Hepatocyte (in vitro differentiated cells): ENCODE measurements around the gene DHFR. TPM values are rescaled to one million over a fixed set of nuclear protein-coding genes. Genes with fewer than 3 reads are reported as not detected.

Experiments
- DNase-seq: peaks from one replicate; pipeline ENCODE4 v3.0.0-alpha.2; 2016; ENCODE audit warnings: low spot score
- H2AFZ ChIP-seq: fragments of 200-600 bp; sonication (generic); 2 replicates; pipeline ENCODE4 v1.6.0; 2016; ENCODE audit warnings: antibody characterized with exemption, mild to moderate bottlenecking
- H3K27ac ChIP-seq: fragments of 200-600 bp; sonication (generic); 2 replicates; pipeline ENCODE4 v1.5.1; 2016; ENCODE audit warnings: mild to moderate bottlenecking
- H3K27me3 ChIP-seq: fragments of 200-600 bp; sonication (generic); 2 replicates; pipeline ENCODE4 v1.6.1; 2016
- H3K36me3 ChIP-seq: fragments of 200-600 bp; sonication (generic); replicated peaks from 2 replicates; pipeline ENCODE4 v1.5.1; 2016; ENCODE audit warnings: low read depth; ENCODE audit not compliant: insufficient read depth
- H3K4me1 ChIP-seq: fragments of 200-600 bp; sonication (generic); 2 replicates; pipeline ENCODE4 v1.5.1; 2016; ENCODE audit warnings: mild to moderate bottlenecking, moderate library complexity; ENCODE audit not compliant: insufficient read depth
- H3K4me2 ChIP-seq: fragments of 200-600 bp; sonication (generic); 2 replicates; pipeline ENCODE4 v1.6.0; 2016
- H3K4me3 ChIP-seq: fragments of 200-600 bp; sonication (generic); 2 replicates; pipeline ENCODE4 v1.5.1; 2016; ENCODE audit warnings: mild to moderate bottlenecking
- H3K79me2 ChIP-seq: fragments of 200-600 bp; sonication (generic); 2 replicates; pipeline ENCODE4 v1.6.0; 2017; ENCODE audit warnings: mild to moderate bottlenecking
- H3K9me2 ChIP-seq: fragments of 200-600 bp; sonication (generic); replicated peaks from 2 replicates; pipeline ENCODE4 v1.6.0; 2017; ENCODE audit warnings: mild to moderate bottlenecking; ENCODE audit not compliant: insufficient read depth
- H3K9me3 ChIP-seq: fragments of 200-600 bp; sonication (generic); 2 replicates; pipeline ENCODE4 v1.5.1; 2016; ENCODE audit warnings: low read depth, mild to moderate bottlenecking
- H4K20me1 ChIP-seq: fragments of 200-600 bp; sonication (generic); 2 replicates; pipeline ENCODE4 v1.6.0; 2016; ENCODE audit warnings: mild to moderate bottlenecking; ENCODE audit not compliant: insufficient read depth, poor library complexity, severe bottlenecking
- EZH2 ChIP-seq: fragments of 200-600 bp; sonication (generic); IDR thresholded peaks from 2 replicates; pipeline ENCODE4 v1.6.1; 2016; ENCODE audit warnings: antibody characterized with exemption, mild to moderate bottlenecking, borderline replicate concordance
- EZH2phosphoT487 ChIP-seq: fragments of 200-600 bp; sonication (generic); IDR thresholded peaks from one replicate; pipeline ENCODE4 v1.6.1; 2018; ENCODE audit warnings: antibody characterized with exemption, mild to moderate bottlenecking, low read depth, moderate library complexity; ENCODE audit not compliant: unreplicated experiment, severe bottlenecking
- WGBS: methylation state at CpG from one replicate; pipeline ENCODE4 v1.1.6; 2016; ENCODE audit warnings: low lambda C conversion rate; ENCODE audit errors: missing lambda C conversion rate; 5-methylcytosine and 5-hydroxymethylcytosine counted together
- polyA plus RNA-seq: library from polyadenylated mRNA; unstranded; fragments of >200 nt; fragmentation: Nextera tagmentation; extraction: Ambion mirVana; gene quantifications from 2 replicates; pipeline ENCODE4 v1.2.1, GENCODE V29; 2016
- total RNA-seq: library from RNA; depleted of rRNA; stranded (reverse); fragments of >200 nt; gene quantifications from 2 replicates; pipeline ENCODE4 v1.2.3, GENCODE V29; 2014
- TF ChIP-seq, protein P1 (sequence below): fragments of 200-600 bp; sonication (generic); IDR thresholded peaks from 2 replicates; pipeline ENCODE4 v1.5.1; 2016; ENCODE audit warnings: antibody characterized with exemption, mild to moderate bottlenecking; ENCODE audit not compliant: poor library complexity

The DHFR gene
- total and polyA plus RNA-seq, 2 experiments from 2014 or later, result 7.9 to 26.5 TPM

DNA sequence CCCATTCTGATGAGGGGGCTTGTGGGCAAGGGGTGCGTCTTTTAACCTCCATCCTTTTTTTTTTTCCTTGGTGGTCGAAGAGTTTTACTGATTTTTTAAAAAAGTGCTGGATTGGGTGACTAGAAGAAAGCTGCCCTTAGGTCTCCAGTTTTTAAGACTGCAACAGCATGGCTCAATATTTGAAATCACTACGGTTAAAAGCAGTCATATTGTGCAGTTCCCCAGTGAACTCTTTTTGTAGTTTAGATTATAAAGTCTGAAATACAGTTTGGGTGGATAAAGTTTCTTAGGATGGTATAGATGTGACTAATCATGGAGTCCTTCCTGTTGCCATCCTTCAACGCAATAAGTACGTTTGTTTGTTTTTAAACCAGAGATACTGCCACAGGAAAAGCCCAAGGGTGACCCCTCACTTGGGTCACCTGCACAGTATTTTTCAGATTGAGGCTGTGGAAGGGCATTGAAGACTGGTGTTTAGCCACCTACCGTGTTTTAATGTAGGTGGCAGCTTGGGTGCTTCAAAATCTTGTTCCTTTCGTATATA is 520 bp upstream of the DHFR start:
- Histone ChIP-seq H3K27ac (peak overlapping the region; percentile 99), H4K20me1 (peaks cover 15% of the 10 kb centered on the region), H3K9me2 (no peaks in the 10 kb centered on the region), H3K9me3 (no peaks in the 10 kb centered on the region), H3K4me2 (peak overlapping the region; percentile 81), H2AFZ (peak overlapping the region; percentile 61), H3K79me2 (peaks cover 34% of the 10 kb centered on the region), H3K4me3 (peak overlapping the region; percentile 8), H3K4me1 (peaks cover 14% of the 10 kb centered on the region), H3K27me3 (no peaks in the 10 kb centered on the region), H3K36me3 (no peaks in the 10 kb centered on the region)
- TF ChIP-seq EZH2phosphoT487 (no peak), EZH2 (no peak)
- TF ChIP-seq, protein P1, sequence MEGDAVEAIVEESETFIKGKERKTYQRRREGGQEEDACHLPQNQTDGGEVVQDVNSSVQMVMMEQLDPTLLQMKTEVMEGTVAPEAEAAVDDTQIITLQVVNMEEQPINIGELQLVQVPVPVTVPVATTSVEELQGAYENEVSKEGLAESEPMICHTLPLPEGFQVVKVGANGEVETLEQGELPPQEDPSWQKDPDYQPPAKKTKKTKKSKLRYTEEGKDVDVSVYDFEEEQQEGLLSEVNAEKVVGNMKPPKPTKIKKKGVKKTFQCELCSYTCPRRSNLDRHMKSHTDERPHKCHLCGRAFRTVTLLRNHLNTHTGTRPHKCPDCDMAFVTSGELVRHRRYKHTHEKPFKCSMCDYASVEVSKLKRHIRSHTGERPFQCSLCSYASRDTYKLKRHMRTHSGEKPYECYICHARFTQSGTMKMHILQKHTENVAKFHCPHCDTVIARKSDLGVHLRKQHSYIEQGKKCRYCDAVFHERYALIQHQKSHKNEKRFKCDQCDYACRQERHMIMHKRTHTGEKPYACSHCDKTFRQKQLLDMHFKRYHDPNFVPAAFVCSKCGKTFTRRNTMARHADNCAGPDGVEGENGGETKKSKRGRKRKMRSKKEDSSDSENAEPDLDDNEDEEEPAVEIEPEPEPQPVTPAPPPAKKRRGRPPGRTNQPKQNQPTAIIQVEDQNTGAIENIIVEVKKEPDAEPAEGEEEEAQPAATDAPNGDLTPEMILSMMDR, result no peak
- WGBS, result 37% methylated on average over 7 of the region's 7 CpGs
- no peak for DNase-seq

DNA sequence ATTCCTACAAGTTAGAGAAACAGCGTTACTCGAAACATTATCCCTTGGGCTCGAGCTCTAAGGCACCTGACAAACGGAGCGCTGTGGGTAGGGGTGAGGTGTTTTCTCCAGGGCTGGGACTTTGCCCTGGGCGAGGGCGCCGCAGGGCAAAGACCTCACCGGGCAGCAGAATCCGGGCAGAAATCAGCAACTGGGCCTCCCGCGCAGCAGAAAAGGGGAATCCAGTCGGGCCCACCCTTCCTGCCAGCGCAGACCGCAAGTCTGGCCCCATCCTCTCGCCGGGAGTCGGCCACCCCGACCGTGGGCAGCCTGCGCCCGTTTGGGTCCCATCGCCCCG is 761 bp downstream of the DHFR start:
- Histone ChIP-seq H3K9me2 (no peaks in the 10 kb centered on the region), H3K4me1 (peaks cover 14% of the 10 kb centered on the region), H3K27me3 (no peaks in the 10 kb centered on the region), H3K4me2 (peak overlapping the region; percentile 81), H3K79me2 (peaks cover 34% of the 10 kb centered on the region), H3K9me3 (no peaks in the 10 kb centered on the region), H3K27ac (peak overlapping the region; percentile 50), H4K20me1 (peaks cover 15% of the 10 kb centered on the region), H3K4me3 (peak overlapping the region; percentile 62), H3K36me3 (no peaks in the 10 kb centered on the region), H2AFZ (peak overlapping the region; percentile 25)
- WGBS, result 0% methylated on average over 19 of the region's 24 CpGs
- peak; percentile 49 for DNase-seq
- TF ChIP-seq EZH2 (no peak), EZH2phosphoT487 (no peak)
- TF ChIP-seq, protein P1, result no peak

DNA sequence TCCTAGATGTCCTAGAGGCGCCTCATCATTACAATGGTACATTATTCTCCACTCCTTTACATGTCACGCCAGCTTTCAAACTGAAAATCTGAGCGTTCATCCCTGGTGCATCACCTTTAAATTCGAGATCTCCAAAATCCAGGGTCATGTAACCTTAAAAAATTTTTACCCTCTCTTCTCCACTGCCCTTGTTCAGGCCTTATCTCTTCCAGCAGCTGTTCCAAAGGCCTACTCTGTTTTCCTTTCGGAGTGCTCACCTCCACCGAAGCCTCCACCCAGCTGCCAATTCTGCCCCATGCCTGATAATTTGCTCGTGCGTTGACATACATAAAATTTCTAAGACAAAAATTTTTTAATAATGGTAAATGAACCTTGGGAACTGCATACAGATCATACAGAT is 1.3 kb downstream of the DHFR start:
- Histone ChIP-seq H4K20me1 (peaks cover 15% of the 10 kb centered on the region), H2AFZ (no peak overlapping the region), H3K4me2 (peak overlapping the region; percentile 81), H3K27ac (peak overlapping the region; percentile 50), H3K27me3 (no peaks in the 10 kb centered on the region), H3K36me3 (no peaks in the 10 kb centered on the region), H3K79me2 (peaks cover 34% of the 10 kb centered on the region), H3K4me3 (peak overlapping the region; percentile 62), H3K4me1 (peaks cover 14% of the 10 kb centered on the region), H3K9me3 (no peaks in the 10 kb centered on the region), H3K9me2 (no peaks in the 10 kb centered on the region)
- no peak for TF ChIP-seq EZH2
- TF ChIP-seq, protein P1, result no peak
- no peak for TF ChIP-seq EZH2phosphoT487
- no peak for DNase-seq
- 45% methylated on average over 8 of the region's 8 CpGs for WGBS

DNA sequence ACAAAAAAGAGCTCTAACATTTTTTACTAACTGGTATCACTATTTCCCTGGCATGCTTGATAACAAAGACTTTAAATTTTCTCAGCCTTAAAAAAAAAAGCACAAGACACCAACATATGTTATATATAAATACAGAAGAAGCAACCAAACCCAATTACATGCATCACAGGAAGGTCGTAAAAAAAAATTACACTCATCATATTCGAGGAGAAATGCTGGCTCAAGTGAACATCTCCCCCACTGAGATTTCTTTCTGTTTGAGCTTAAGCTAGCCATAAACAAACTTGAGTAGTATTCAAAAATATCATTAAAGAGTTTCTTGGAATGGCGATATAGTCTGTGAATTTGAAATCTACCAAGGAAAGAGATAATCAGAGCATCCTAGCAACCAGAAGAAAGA is 7.9 kb downstream of the DHFR start:
- 66% methylated on average over 3 of the region's 3 CpGs for WGBS
- Histone ChIP-seq H3K9me3 (no peaks in the 10 kb centered on the region), H2AFZ (no peak overlapping the region), H4K20me1 (no peaks in the 10 kb centered on the region), H3K36me3 (no peaks in the 10 kb centered on the region), H3K4me3 (no peak overlapping the region), H3K79me2 (no peaks in the 10 kb centered on the region), H3K4me2 (no peak overlapping the region), H3K27ac (no peak overlapping the region), H3K9me2 (no peaks in the 10 kb centered on the region), H3K27me3 (no peaks in the 10 kb centered on the region), H3K4me1 (no peaks in the 10 kb centered on the region)
- TF ChIP-seq EZH2phosphoT487, result no peak
- TF ChIP-seq, protein P1, result no peak
- TF ChIP-seq EZH2, result no peak
- no peak for DNase-seq
